GM12873 (cell line): ENCODE results near the gene RAB42.

ENCODE experiments used
- CTCF ChIP-seq: IDR thresholded peaks from 2 replicates; pipeline ENCODE4 v1.5.1; 2012; ENCODE audit warnings: low read depth, mild to moderate bottlenecking, moderate library complexity, low read length, control low read depth; ENCODE audit not compliant: insufficient read depth; ENCODE audit errors: missing control alignments

Gene RAB42

GRCh38 chr1:28591708-28592320 lies at the start of gene RAB42:
Gene RAB42, plus strand, starts transcription at chr1:28592265. Its CDS starts 247 bp downstream, at chr1:28592512.
- TF ChIP-seq CTCF, result no peak

- no peak for TF ChIP-seq CTCF
These were observed 46.8 kb upstream of the RAB42 start for GRCh38 chr1:28545246-28545628.

GRCh38 chr1:28548318-28548717 lies 43.7 kb upstream of the RAB42 start:
- TF ChIP-seq CTCF, result no peak

- TF ChIP-seq CTCF, result no peak
These were observed 40.7 kb upstream of the RAB42 start for GRCh38 chr1:28551381-28551780.

- TF ChIP-seq CTCF, result no peak
These were observed 39.1 kb upstream of the RAB42 start, which contains the start of gene TRNAU1AP for GRCh38 chr1:28552758-28553663. Gene TRNAU1AP, plus strand, starts transcription at chr1:28553085. Its CDS starts 26 bp downstream, at chr1:28553111.

- no peak for TF ChIP-seq CTCF
These were observed 31.2 kb upstream of the RAB42 start for GRCh38 chr1:28560886-28561285.

- TF ChIP-seq CTCF, result no peak
These were observed 27.8 kb upstream of the RAB42 start for GRCh38 chr1:28564310-28564709.
